ENCODE results near the gene PRCC. TPM values are rescaled to one million over a fixed set of nuclear protein-coding genes. Genes with fewer than 3 reads are reported as not detected.

Gene PRCC
- polyA plus RNA-seq, 3 donors: 26.7 to 37.1 (median 29.6) TPM

DNA sequence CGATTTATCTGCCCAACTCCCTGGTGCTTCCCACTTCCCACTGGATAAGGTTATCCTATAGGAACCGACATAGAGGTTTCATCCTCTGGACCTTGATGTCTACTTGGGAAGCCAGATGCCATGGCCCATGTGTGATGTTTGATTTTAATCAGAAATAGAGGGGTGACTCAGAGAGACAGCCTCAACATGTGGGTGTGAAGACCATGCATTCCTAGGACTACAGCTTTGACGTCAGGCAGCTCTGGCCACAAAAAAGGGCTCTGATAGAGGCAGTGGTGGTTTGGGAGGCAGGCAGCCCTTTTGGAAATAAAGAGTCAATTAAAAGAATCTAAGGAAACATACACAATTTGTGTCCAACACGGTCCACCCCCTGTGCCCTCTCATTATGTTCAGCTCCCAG, 54.5 kb downstream of the PRCC start:
- H3K9me3 ChIP-seq (replicated peaks in 1 of 2; ENCODE audit: control insufficient read depth in 1 of 2, insufficient read depth in 1 of 2, low read length in 2 of 2): no peaks in the 10 kb centered on the region
- Mint-ChIP-seq H3K27me3 (ENCODE audit: low read depth in 3 of 3) (peaks cover 14 to 29% (median 22%) of the 10 kb centered on the region in 3 donors), H3K9me3 (peaks cover 0 to 3% (median 0%) of the 10 kb centered on the region in 7 donors), H3K4me1 (peaks cover 4% of the 10 kb centered on the region), H3K4me3 (no peak overlapping the region), H3K27ac (no peak overlapping the region), H3K36me3 (no peaks in the 10 kb centered on the region)
- DNase-seq: no peak
- no peak overlapping the region for H3K4me3 ChIP-seq (replicated peaks in 1 of 3; ENCODE audit: low read depth in 2 of 3, low read length in 3 of 3)
- H3K4me2 ChIP-seq (replicated peaks; ENCODE audit: extremely low read depth, low read length, poor library complexity, severe bottlenecking): no peak overlapping the region
- H4K20me1 ChIP-seq (ENCODE audit: insufficient read depth, low read length): no peaks in the 10 kb centered on the region
- H3K36me3 ChIP-seq (replicated peaks in 1 of 2; ENCODE audit: control insufficient read depth in 1 of 2, insufficient read depth in 2 of 2, low read length in 2 of 2): no peaks in the 10 kb centered on the region
- H3K79me2 ChIP-seq (ENCODE audit: insufficient read depth, low read length): no peaks in the 10 kb centered on the region
- no peak overlapping the region for H2AFZ ChIP-seq (ENCODE audit: insufficient read depth, low read depth, low read length, poor library complexity, severe bottlenecking)
- TF ChIP-seq, protein P1, sequence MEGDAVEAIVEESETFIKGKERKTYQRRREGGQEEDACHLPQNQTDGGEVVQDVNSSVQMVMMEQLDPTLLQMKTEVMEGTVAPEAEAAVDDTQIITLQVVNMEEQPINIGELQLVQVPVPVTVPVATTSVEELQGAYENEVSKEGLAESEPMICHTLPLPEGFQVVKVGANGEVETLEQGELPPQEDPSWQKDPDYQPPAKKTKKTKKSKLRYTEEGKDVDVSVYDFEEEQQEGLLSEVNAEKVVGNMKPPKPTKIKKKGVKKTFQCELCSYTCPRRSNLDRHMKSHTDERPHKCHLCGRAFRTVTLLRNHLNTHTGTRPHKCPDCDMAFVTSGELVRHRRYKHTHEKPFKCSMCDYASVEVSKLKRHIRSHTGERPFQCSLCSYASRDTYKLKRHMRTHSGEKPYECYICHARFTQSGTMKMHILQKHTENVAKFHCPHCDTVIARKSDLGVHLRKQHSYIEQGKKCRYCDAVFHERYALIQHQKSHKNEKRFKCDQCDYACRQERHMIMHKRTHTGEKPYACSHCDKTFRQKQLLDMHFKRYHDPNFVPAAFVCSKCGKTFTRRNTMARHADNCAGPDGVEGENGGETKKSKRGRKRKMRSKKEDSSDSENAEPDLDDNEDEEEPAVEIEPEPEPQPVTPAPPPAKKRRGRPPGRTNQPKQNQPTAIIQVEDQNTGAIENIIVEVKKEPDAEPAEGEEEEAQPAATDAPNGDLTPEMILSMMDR (IDR thresholded peaks at IDR 0.05): no peak
- H3K27me3 ChIP-seq (ENCODE audit: control insufficient read depth in 2 of 2, insufficient read depth in 2 of 2, low read length in 2 of 2): peaks cover 3 to 7% of the 10 kb centered on the region in 2 donors
- H3K4me1 ChIP-seq (ENCODE audit: control insufficient read depth in 1 of 2, insufficient read depth in 2 of 2, low read length in 2 of 2): peaks cover 4 to 5% of the 10 kb centered on the region in 2 donors
- no peak overlapping the region for H3K9ac ChIP-seq (ENCODE audit: insufficient read depth, low read length, poor library complexity, severe bottlenecking)
- H3K27ac ChIP-seq (ENCODE audit: low read depth in 1 of 2, low read length in 2 of 2): no peak overlapping the region
- intact Hi-C loops (cut with micrococcal nuclease): no loop called here
- no CpG with 5 or more reads among the region's 4 CpGs for WGBS (ENCODE audit: insufficient coverage)

DNA sequence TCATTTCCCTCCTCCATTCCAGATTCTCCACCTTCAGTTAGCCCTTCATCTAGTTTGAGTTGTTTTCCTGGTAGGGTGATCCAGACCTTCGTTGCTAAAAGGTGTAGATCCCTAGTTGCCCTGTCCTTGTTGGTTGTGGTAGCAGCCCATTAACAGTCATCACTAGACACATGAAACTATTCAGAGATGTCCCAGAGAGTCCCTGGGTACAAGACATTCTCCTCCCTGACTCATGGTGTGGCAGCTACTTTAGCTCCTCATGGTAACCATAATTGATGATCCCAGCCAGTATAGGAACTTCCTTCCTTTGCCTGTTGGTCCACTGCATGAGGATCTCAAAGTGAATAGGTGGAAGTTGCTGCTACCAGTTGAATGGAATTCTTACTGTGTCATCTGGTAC, 55.3 kb downstream of the PRCC start:
- H3K9ac ChIP-seq (ENCODE audit: insufficient read depth, low read length, poor library complexity, severe bottlenecking): no peak overlapping the region
- H3K4me1 Mint-ChIP-seq: no peaks in the 10 kb centered on the region
- WGBS (ENCODE audit: insufficient coverage): no CpG with 5 or more reads among the region's 1 CpG
- peaks cover 0 to 3% (median 0%) of the 10 kb centered on the region in 7 donors for H3K9me3 Mint-ChIP-seq
- no peak overlapping the region for H3K4me2 ChIP-seq (replicated peaks; ENCODE audit: extremely low read depth, low read length, poor library complexity, severe bottlenecking)
- no peak overlapping the region for H3K27ac Mint-ChIP-seq
- H3K4me3 Mint-ChIP-seq: no peak overlapping the region
- no peaks in the 10 kb centered on the region for H4K20me1 ChIP-seq (ENCODE audit: insufficient read depth, low read length)
- H3K27me3 ChIP-seq (ENCODE audit: control insufficient read depth in 2 of 2, insufficient read depth in 2 of 2, low read length in 2 of 2): peaks cover 3 to 7% of the 10 kb centered on the region in 2 donors
- no peaks in the 10 kb centered on the region for H3K36me3 ChIP-seq (replicated peaks in 1 of 2; ENCODE audit: control insufficient read depth in 1 of 2, insufficient read depth in 2 of 2, low read length in 2 of 2)
- no peak for DNase-seq
- H3K4me3 ChIP-seq (replicated peaks in 1 of 3; ENCODE audit: low read depth in 2 of 3, low read length in 3 of 3): no peak overlapping the region
- no peak overlapping the region for H3K27ac ChIP-seq (ENCODE audit: low read depth in 1 of 2, low read length in 2 of 2)
- intact Hi-C loops (cut with micrococcal nuclease): no loop called here
- H2AFZ ChIP-seq (ENCODE audit: insufficient read depth, low read depth, low read length, poor library complexity, severe bottlenecking): no peak overlapping the region
- TF ChIP-seq, protein P1 (IDR thresholded peaks at IDR 0.05): no peak
- H3K36me3 Mint-ChIP-seq: no peaks in the 10 kb centered on the region
- no peaks in the 10 kb centered on the region for H3K9me3 ChIP-seq (replicated peaks in 1 of 2; ENCODE audit: control insufficient read depth in 1 of 2, insufficient read depth in 1 of 2, low read length in 2 of 2)
- H3K79me2 ChIP-seq (ENCODE audit: insufficient read depth, low read length): no peaks in the 10 kb centered on the region
- H3K27me3 Mint-ChIP-seq (ENCODE audit: low read depth in 3 of 3): peaks cover 14 to 25% (median 24%) of the 10 kb centered on the region in 3 donors
- no peaks in the 10 kb centered on the region for H3K4me1 ChIP-seq (ENCODE audit: control insufficient read depth in 1 of 2, insufficient read depth in 2 of 2, low read length in 2 of 2)
